RKO (cell line): ENCODE measurements around the gene ALOXE3.

Source experiments
- DNase-seq: peaks from one replicate; pipeline ENCODE4 v3.0.0-alpha.2; 2016; ENCODE audit warnings: low spot score

Gene ALOXE3

DNA sequence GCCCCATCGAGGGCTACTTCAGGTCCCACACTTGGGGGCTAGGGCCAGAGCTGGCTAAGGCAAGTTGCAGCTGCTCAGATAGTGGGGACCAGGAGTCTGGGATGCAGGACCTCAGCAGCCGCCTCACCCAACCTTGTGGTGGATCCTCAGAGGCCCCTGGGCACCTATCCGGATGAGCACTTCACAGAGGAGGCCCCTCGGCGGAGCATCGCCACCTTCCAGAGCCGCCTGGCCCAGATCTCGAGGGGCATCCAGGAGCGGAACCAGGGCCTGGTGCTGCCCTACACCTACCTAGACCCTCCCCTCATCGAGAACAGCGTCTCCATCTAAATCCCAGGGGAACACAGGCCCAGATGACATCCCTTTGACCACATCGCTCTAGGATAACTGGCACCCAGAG lies 70.1 kb downstream of the ALOXE3 start:
- no peak for DNase-seq

- DNase-seq = no peak
These were observed 70.6 kb downstream of the ALOXE3 start for GRCh38 chr17:8047769-8048110.

DNA sequence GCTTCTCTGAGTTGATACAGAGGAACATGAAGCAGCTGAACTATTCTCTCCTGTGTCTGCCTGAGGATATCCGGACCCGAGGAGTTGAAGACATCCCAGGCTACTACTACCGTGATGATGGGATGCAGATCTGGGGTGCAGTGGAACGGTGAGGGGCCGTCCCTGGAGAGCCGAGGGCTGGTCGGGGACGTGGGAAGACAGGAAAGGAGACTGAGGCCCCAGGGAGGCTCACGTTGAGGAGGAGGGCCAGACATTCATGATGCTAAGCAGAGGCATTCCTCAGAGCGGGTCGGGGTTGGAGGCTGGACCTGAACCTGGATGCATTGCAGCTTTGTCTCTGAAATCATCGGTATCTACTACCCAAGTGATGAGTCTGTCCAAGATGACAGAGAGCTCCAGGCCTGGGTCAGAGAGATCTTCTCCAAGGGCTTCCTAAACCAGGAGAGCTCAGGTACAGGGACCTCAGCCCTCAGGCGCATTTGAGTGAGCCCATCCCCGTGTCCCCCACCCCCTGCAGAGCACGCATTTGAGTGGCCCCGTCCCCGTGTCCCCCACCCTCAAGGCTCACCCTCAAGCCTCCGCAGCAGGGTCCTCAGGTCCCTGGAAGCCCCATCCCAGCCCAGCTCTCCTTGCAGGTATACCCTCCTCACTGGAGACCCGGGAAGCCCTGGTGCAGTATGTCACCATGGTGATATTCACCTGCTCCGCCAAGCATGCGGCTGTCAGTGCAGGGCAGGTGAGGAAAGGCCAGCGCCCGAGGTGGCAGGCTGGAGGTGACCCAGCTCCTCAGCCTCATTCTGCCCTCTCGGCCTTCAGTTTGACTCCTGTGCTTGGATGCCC lies 71.2 kb downstream of the ALOXE3 start:
- no peak for DNase-seq

- no peak for DNase-seq
These were observed 71.9 kb downstream of the ALOXE3 start for GRCh38 chr17:8046306-8046928.
